SK-N-SH (cell line): ENCODE results near the gene PRSS16. TPM values are rescaled to one million over a fixed set of nuclear protein-coding genes. Genes with fewer than 3 reads are reported as not detected.

Source experiments
- CTCF ChIA-PET: fragments of 300-600, 350-600 bp; formaldehyde crosslinking; extraction: SDS; loops from one replicate; lab custom pipeline; 2021; lab: Yijun Ruan, JAX
- POLR2A ChIA-PET: fragments of 350-600 bp; sonication (Branson Sonifier 250); formaldehyde crosslinking; extraction: SDS; loops from one replicate; lab custom pipeline; 2020; ENCODE audit warnings: antibody characterized with exemption, inconsistent platforms; lab: Yijun Ruan, JAX
- DNase-seq: peaks from one replicate; pipeline ENCODE4 v3.0.0; 2012
- H2AFZ ChIP-seq: fragments of 200-600 bp; sonication (generic); 2 replicates; pipeline ENCODE4 v1.8.1; 2016; ENCODE audit warnings: antibody characterized with exemption, mild to moderate bottlenecking, low read depth
- H3F3A ChIP-seq: fragments of 200-600 bp; sonication (generic); replicated peaks from 2 replicates; pipeline ENCODE3; 2016; ENCODE audit warnings: antibody characterized with exemption, mild to moderate bottlenecking; ENCODE audit not compliant: insufficient read depth
- H3K27ac ChIP-seq, 2 experiments: fragments of 200-500 bp in 1 of 2; fragments of 200-600 bp in 1 of 2; sonication (Bioruptor generic) in 1 of 2; sonication (generic), shearing (Covaris generic) in 1 of 2; 2 replicates each; pipeline versions ENCODE4 v1.5.1 to v1.6.1; 2014 to 2016; ENCODE audit warnings: low read depth in 2 of 2, inconsistent platforms in 1 of 2, low read length in 1 of 2, mild to moderate bottlenecking in 1 of 2, mixed read lengths in 1 of 2
- H3K27me3 ChIP-seq: fragments of 200-600 bp; sonication (generic), shearing (Covaris generic); 2 replicates; pipeline ENCODE4 v1.6.1; 2016; ENCODE audit warnings: mixed run types; ENCODE audit not compliant: insufficient read depth
- H3K36me3 ChIP-seq, 2 experiments: fragments of 200-500 bp in 1 of 2; fragments of 200-600 bp in 1 of 2; sonication (Bioruptor generic) in 1 of 2; sonication (generic) in 1 of 2; replicated peaks in 1 of 2; 2 replicates each; pipeline versions ENCODE3 to v1.5.1; 2014 to 2016; ENCODE audit warnings: low read length in 1 of 2, mild to moderate bottlenecking in 1 of 2; ENCODE audit not compliant: insufficient read depth in 2 of 2, control insufficient read depth in 1 of 2
- H3K4me1 ChIP-seq, 2 experiments: fragments of 200-500 bp in 1 of 2; fragments of 200-600 bp in 1 of 2; sonication (Bioruptor generic) in 1 of 2; sonication (generic), shearing (Covaris generic) in 1 of 2; 2 replicates each; pipeline versions ENCODE4 v1.5.1 to v1.6.1; 2014 to 2016; ENCODE audit warnings: low read depth in 1 of 2, low read length in 1 of 2, mixed run types in 1 of 2; ENCODE audit not compliant: insufficient read depth in 2 of 2, control insufficient read depth in 1 of 2
- H3K4me2 ChIP-seq: fragments of 200-600 bp; sonication (generic), shearing (Covaris generic); 2 replicates; pipeline ENCODE4 v1.6.1; 2017; ENCODE audit warnings: mixed run types
- H3K4me3 ChIP-seq, 2 experiments: fragments of 200-500 bp in 1 of 2; fragments of 200-600 bp in 1 of 2; sonication (Bioruptor generic) in 1 of 2; sonication (generic), shearing (Covaris generic) in 1 of 2; 2 replicates each; pipeline versions ENCODE4 v1.5.1 to v1.8.1; 2014 to 2016; ENCODE audit warnings: low read depth in 2 of 2, inconsistent platforms in 1 of 2, low read length in 1 of 2, mild to moderate bottlenecking in 1 of 2, mixed read lengths in 1 of 2, moderate library complexity in 1 of 2
- H3K79me2 ChIP-seq: fragments of 200-600 bp; sonication (generic); 2 replicates; pipeline ENCODE4 v1.8.1; 2017; ENCODE audit warnings: mild to moderate bottlenecking; ENCODE audit not compliant: insufficient read depth
- H3K9ac ChIP-seq: fragments of 200-600 bp; sonication (generic); 2 replicates; pipeline ENCODE4 v1.6.1; 2017; ENCODE audit warnings: mixed run types
- H3K9me2 ChIP-seq: fragments of 200-600 bp; sonication (generic); 2 replicates; pipeline ENCODE4 v1.6.1; 2017; ENCODE audit warnings: mixed run types
- H3K9me3 ChIP-seq: fragments of 200-600 bp; sonication (generic); 2 replicates; pipeline ENCODE4 v1.6.1; 2017; ENCODE audit warnings: mixed run types, mild to moderate bottlenecking, moderate library complexity
- H4K20me1 ChIP-seq: fragments of 200-600 bp; sonication (generic); 2 replicates; pipeline ENCODE4 v1.6.1; 2017; ENCODE audit warnings: mild to moderate bottlenecking, mixed run types; ENCODE audit not compliant: insufficient read depth
- EP300 ChIP-seq, 2 experiments: IDR thresholded peaks; 2 replicates each; pipeline versions ENCODE4 v1.4.0 to v1.6.1; 2012; ENCODE audit warnings: borderline replicate concordance in 1 of 2, low read depth in 1 of 2, low read length in 1 of 2
- EZH2phosphoT487 ChIP-seq: fragments of 200-600 bp; sonication (generic); IDR thresholded peaks from 2 replicates; pipeline ENCODE4 v1.6.1; 2017; ENCODE audit warnings: low read depth, mixed run types, mild to moderate bottlenecking, antibody characterized with exemption, moderate library complexity, borderline replicate concordance
- FOSL2 ChIP-seq: IDR thresholded peaks from 2 replicates; pipeline ENCODE4 v1.4.0; 2012; ENCODE audit warnings: low read depth, mild to moderate bottlenecking, moderate library complexity, borderline replicate concordance
- GABPA ChIP-seq: IDR thresholded peaks from 2 replicates; pipeline ENCODE4 v1.4.0; 2012; ENCODE audit warnings: low read depth, mild to moderate bottlenecking
- GATA2 ChIP-seq: sonication (generic); formaldehyde crosslinking; IDR thresholded peaks from 2 replicates; pipeline ENCODE4 v1.5.0; 2020; ENCODE audit warnings: mild to moderate bottlenecking, missing genetic modification reagents
- MAX ChIP-seq: IDR thresholded peaks from 2 replicates; pipeline ENCODE4 v1.4.0; 2012; ENCODE audit warnings: low read depth
- MEF2A ChIP-seq: IDR thresholded peaks from 2 replicates; pipeline ENCODE4 v1.4.0; 2012; ENCODE audit warnings: low read depth, borderline replicate concordance
- RCOR1 ChIP-seq: fragments of 150-350 bp; IDR thresholded peaks from 2 replicates; pipeline ENCODE4 v1.6.1; 2017; ENCODE audit warnings: antibody characterized with exemption, low read length
- RFX5 ChIP-seq: IDR thresholded peaks from 2 replicates; pipeline ENCODE4 v1.6.1; 2012; ENCODE audit warnings: mild to moderate bottlenecking, improper control_type of control experiment, low read length
- TEAD4 ChIP-seq: IDR thresholded peaks from 2 replicates; pipeline ENCODE4 v1.4.0; 2012; ENCODE audit warnings: mild to moderate bottlenecking, borderline replicate concordance; ENCODE audit not compliant: insufficient read depth
- WGBS: methylation state at CpG from one replicate; pipeline ENCODE4 v1.1.6; 2017; ENCODE audit warnings: low lambda C conversion rate; 5-methylcytosine and 5-hydroxymethylcytosine counted together
- polyA plus RNA-seq, 3 experiments: library from polyadenylated mRNA; depleted of rRNA; stranded (reverse); fragments of >200 nt; gene quantifications; 2 replicates each; pipeline ENCODE4 v1.2.3, GENCODE V29; 2012
- TF ChIP-seq, protein P1 (sequence below): IDR thresholded peaks from 2 replicates; pipeline ENCODE4 v1.6.1; 2012; ENCODE audit warnings: mild to moderate bottlenecking, low read depth, low read length, moderate library complexity

Gene PRSS16
- polyA plus RNA-seq, 1 of the 3 experiments (the other 2 are of a cell fraction), result 0.07 TPM

DNA sequence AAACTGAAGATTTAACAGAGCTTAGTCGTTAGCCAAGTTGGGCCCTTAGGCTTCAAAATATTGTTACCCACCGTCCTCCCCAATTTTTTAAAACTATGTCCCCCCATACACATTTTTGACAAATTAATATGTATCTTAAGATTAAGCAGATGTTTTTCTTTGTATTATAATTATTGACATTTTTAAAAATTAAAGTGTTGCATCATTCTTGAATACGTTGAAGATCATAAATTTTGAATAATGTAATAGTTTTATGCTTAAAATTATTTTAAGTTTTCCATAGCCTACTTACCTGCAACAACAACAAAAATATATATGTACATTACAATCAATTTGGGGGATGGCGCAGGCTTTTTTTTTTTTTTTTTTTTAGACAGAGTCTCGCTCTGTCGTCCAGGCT lies 8.2 kb upstream of the PRSS16 start:
- Histone ChIP-seq H3K4me2 (no peak overlapping the region), H3K4me1 (no peaks in the 10 kb centered on the region; a peak in 2 of 4 replicates), H3F3A (no peaks in the 10 kb centered on the region), H3K9me3 (no peaks in the 10 kb centered on the region), H4K20me1 (no peaks in the 10 kb centered on the region), H3K27me3 (peaks cover 68% of the 10 kb centered on the region), H3K9ac (no peak overlapping the region), H3K4me3 (no peak overlapping the region), H3K36me3 (no peaks in the 10 kb centered on the region), H3K27ac (no peak overlapping the region), H2AFZ (no peak overlapping the region), H3K79me2 (no peaks in the 10 kb centered on the region), H3K9me2 (no peaks in the 10 kb centered on the region)
- 34% methylated on average over 6 of the region's 6 CpGs for WGBS
- CTCF ChIA-PET, result no interaction called here
- TF ChIP-seq FOSL2 (no peak), EZH2phosphoT487 (no peak), RCOR1 (no peak)
- POLR2A ChIA-PET, result no interaction called here
- no peak for DNase-seq

- POLR2A ChIA-PET, result no interaction called here
- Histone ChIP-seq H3K36me3 (no peaks in the 10 kb centered on the region), H3F3A (no peaks in the 10 kb centered on the region), H3K4me1 (no peaks in the 10 kb centered on the region; a peak in 2 of 4 replicates), H3K79me2 (no peaks in the 10 kb centered on the region), H3K9me3 (no peaks in the 10 kb centered on the region), H2AFZ (no peak overlapping the region), H3K27me3 (peaks cover 72% of the 10 kb centered on the region), H3K9me2 (no peaks in the 10 kb centered on the region), H4K20me1 (no peaks in the 10 kb centered on the region), H3K4me3 (no peak overlapping the region), H3K4me2 (no peak overlapping the region), H3K27ac (no peak overlapping the region), H3K9ac (no peak overlapping the region)
- no peak for DNase-seq
- CTCF ChIA-PET, result no interaction called here
- WGBS, result 6% methylated on average over 7 of the region's 7 CpGs
- TF ChIP-seq, protein P1, sequence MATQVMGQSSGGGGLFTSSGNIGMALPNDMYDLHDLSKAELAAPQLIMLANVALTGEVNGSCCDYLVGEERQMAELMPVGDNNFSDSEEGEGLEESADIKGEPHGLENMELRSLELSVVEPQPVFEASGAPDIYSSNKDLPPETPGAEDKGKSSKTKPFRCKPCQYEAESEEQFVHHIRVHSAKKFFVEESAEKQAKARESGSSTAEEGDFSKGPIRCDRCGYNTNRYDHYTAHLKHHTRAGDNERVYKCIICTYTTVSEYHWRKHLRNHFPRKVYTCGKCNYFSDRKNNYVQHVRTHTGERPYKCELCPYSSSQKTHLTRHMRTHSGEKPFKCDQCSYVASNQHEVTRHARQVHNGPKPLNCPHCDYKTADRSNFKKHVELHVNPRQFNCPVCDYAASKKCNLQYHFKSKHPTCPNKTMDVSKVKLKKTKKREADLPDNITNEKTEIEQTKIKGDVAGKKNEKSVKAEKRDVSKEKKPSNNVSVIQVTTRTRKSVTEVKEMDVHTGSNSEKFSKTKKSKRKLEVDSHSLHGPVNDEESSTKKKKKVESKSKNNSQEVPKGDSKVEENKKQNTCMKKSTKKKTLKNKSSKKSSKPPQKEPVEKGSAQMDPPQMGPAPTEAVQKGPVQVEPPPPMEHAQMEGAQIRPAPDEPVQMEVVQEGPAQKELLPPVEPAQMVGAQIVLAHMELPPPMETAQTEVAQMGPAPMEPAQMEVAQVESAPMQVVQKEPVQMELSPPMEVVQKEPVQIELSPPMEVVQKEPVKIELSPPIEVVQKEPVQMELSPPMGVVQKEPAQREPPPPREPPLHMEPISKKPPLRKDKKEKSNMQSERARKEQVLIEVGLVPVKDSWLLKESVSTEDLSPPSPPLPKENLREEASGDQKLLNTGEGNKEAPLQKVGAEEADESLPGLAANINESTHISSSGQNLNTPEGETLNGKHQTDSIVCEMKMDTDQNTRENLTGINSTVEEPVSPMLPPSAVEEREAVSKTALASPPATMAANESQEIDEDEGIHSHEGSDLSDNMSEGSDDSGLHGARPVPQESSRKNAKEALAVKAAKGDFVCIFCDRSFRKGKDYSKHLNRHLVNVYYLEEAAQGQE, result no peak
- no peak for TF ChIP-seq MEF2A
- no peak for TF ChIP-seq EP300 (IDR thresholded peaks at IDR 0.05; ENCODE audit: borderline replicate concordance in 1 of 2, low read depth in 1 of 2, low read length in 1 of 2)
- no peak for TF ChIP-seq MAX
- TF ChIP-seq TEAD4, result no peak
- no peak for TF ChIP-seq RFX5
- TF ChIP-seq GATA2 (CRISPR knock-in tag), result no peak
- TF ChIP-seq GABPA, result no peak
- no peak for TF ChIP-seq RCOR1
Measured at GRCh38 chr6:27241443-27241842, 6.1 kb upstream of the PRSS16 start.
